Gastroesophageal sphincter (tissue), 4 donors: ENCODE measurements around the gene SLC25A33. TPM values are rescaled to one million over a fixed set of nuclear protein-coding genes. Genes with fewer than 3 reads are reported as not detected.

Source experiments
- ATAC-seq: fragments of 150-250 bp; one replicate; pipeline ENCODE4 v1.9.1; 2016; ENCODE audit warnings: mild to moderate bottlenecking, moderate library complexity
- H3K27ac ChIP-seq, 4 donors: fragments of 200-600 bp; sonication (generic) in 3 of 4; 1 replicate in 3 of 4; 2 replicates in 1 of 4; pipeline ENCODE4 v1.5.1; 2016 to 2019
- H3K27me3 ChIP-seq: fragments of 200-600 bp; sonication (generic); one replicate; pipeline ENCODE4 v1.5.1; 2019
- H3K36me3 ChIP-seq, 2 donors: fragments of 200-600 bp; sonication (generic); one replicate each; pipeline ENCODE4 v1.5.1; 2019; ENCODE audit warnings: control low read depth in 1 of 2
- H3K4me1 ChIP-seq, 3 donors: fragments of 200-600 bp; sonication (generic); 1 replicate in 2 of 3; 2 replicates in 1 of 3; pipeline ENCODE4 v1.5.1; 2016 to 2019; ENCODE audit warnings: control low read depth in 2 of 3
- H3K4me3 ChIP-seq, 2 donors: fragments of 200-600 bp; sonication (generic); one replicate each; pipeline ENCODE4 v1.5.1; 2019; ENCODE audit warnings: mild to moderate bottlenecking in 1 of 2, moderate library complexity in 1 of 2
- H3K9me3 ChIP-seq, 3 donors: fragments of 200-600 bp; sonication (generic); one replicate each; pipeline ENCODE4 v1.5.1; 2017 to 2019; ENCODE audit warnings: control low read depth in 2 of 3
- EP300 ChIP-seq: sonication (generic); formaldehyde crosslinking; IDR thresholded peaks from one replicate; pipeline ENCODE4 v1.6.1; 2017; ENCODE audit warnings: antibody characterized with exemption, mild to moderate bottlenecking
- POLR2A ChIP-seq, 2 donors: fragments of 450-650 bp; IDR thresholded peaks; one replicate each; pipeline ENCODE4 v1.6.1; 2017; ENCODE audit warnings: antibody characterized with exemption in 2 of 2, mild to moderate bottlenecking in 2 of 2, moderate library complexity in 1 of 2
- POLR2AphosphoS5 ChIP-seq: sonication (generic); formaldehyde crosslinking; IDR thresholded peaks from one replicate; pipeline ENCODE4 v1.6.1; 2017; ENCODE audit warnings: antibody characterized with exemption
- WGBS, 2 donors: methylation state at CpG; one replicate each; pipeline ENCODE4 v1.1.5; 2018; ENCODE audit warnings: low coverage in 1 of 2; 5-methylcytosine and 5-hydroxymethylcytosine counted together
- total RNA-seq, 4 donors: library from RNA; depleted of rRNA; stranded (reverse); fragments of >200 nt; gene quantifications; one replicate each; pipeline ENCODE4 v1.1.0, GENCODE V29; 2016
- TF ChIP-seq, protein P1 (sequence below), 4 experiments: fragments of 200-600 bp in 2 of 4; fragments of 450-650 bp in 2 of 4; sonication (generic) in 1 of 4; IDR thresholded peaks; one replicate each; pipeline ENCODE4 v1.5.1; 2017 to 2019; ENCODE audit warnings: antibody characterized with exemption in 4 of 4, mild to moderate bottlenecking in 2 of 4, moderate library complexity in 2 of 4

The SLC25A33 gene
- total RNA-seq, 4 donors from 2014 or later: 7.0 to 11.5 (median 10.5) TPM

DNA sequence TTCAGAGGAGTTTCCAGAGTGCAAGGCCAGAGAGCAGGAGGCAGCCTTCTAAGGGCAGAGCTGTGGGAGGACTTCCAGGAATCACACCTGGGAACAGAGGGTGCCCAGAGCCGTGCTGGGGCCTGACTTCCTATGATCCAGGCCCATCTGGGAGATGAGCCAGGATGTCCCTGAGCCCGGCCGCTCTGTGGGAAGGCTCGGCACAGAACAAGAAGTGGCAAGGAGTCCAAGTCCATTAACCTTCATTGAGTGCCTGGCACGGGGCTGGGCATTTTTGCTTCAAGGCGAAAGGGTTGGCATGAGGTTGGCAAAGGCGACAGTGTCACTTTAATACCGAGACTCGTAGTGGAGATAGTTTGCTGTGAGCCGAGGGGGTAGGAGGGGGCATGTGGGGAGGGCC, 67.7 kb downstream of the SLC25A33 start:
- H3K27ac ChIP-seq: no peak overlapping the region
- 83% methylated on average over 1 of the region's 10 CpGs; no CpG with 5 or more reads in 1 of the 2 donors for WGBS, 2 donors

DNA sequence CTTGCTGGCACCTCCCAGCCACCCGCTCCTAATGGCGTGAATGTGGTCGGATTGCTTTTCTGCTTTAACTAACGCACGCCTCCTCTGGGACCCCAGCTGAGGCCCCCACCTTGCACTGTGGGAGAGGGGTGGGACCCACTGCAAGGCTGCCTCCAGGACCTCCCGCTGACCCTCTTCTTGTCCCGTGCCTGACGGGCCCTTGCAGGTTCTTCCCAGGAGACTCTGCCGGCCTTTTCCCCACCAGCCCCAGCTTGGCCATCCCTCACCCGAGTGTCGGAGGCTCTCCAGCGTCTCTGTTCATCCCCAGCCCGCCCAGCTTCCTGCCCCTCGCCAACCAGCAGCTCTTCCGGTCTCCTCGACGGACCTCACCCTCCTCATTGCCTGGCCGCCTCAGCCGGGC, 68.1 kb downstream of the SLC25A33 start:
- no peaks in the 10 kb centered on the region for H3K4me1 ChIP-seq
- TF ChIP-seq, protein P1, sequence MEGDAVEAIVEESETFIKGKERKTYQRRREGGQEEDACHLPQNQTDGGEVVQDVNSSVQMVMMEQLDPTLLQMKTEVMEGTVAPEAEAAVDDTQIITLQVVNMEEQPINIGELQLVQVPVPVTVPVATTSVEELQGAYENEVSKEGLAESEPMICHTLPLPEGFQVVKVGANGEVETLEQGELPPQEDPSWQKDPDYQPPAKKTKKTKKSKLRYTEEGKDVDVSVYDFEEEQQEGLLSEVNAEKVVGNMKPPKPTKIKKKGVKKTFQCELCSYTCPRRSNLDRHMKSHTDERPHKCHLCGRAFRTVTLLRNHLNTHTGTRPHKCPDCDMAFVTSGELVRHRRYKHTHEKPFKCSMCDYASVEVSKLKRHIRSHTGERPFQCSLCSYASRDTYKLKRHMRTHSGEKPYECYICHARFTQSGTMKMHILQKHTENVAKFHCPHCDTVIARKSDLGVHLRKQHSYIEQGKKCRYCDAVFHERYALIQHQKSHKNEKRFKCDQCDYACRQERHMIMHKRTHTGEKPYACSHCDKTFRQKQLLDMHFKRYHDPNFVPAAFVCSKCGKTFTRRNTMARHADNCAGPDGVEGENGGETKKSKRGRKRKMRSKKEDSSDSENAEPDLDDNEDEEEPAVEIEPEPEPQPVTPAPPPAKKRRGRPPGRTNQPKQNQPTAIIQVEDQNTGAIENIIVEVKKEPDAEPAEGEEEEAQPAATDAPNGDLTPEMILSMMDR (IDR thresholded peaks at IDR 0.05): no peak
- TF ChIP-seq EP300 (no peak), POLR2A (IDR thresholded peaks at IDR 0.05) (no peak), POLR2AphosphoS5 (no peak)
- no peak overlapping the region for H3K27ac ChIP-seq
- no peak overlapping the region for H3K4me3 ChIP-seq
- H3K9me3 ChIP-seq: no peaks in the 10 kb centered on the region
- no peak for ATAC-seq
- WGBS, 2 donors: 82 to 85% methylated on average over 7 to 11 of the region's 19 CpGs
- H3K27me3 ChIP-seq: no peaks in the 10 kb centered on the region
- H3K36me3 ChIP-seq: peaks cover 0 to 95% of the 10 kb centered on the region in 2 donors

More for the DNA sequence above, 67.7 kb downstream of the SLC25A33 start:
- TF ChIP-seq, protein P1 (IDR thresholded peaks at IDR 0.05): no peak
- TF ChIP-seq POLR2AphosphoS5: no peak
- TF ChIP-seq POLR2A (IDR thresholded peaks at IDR 0.05): no peak
- no peak for TF ChIP-seq EP300
- Histone ChIP-seq H3K9me3 (no peaks in the 10 kb centered on the region), H3K27me3 (no peaks in the 10 kb centered on the region), H3K4me1 (no peaks in the 10 kb centered on the region), H3K36me3 (peaks cover 0 to 95% of the 10 kb centered on the region in 2 donors), H3K4me3 (no peak overlapping the region)
- no peak for ATAC-seq

DNA sequence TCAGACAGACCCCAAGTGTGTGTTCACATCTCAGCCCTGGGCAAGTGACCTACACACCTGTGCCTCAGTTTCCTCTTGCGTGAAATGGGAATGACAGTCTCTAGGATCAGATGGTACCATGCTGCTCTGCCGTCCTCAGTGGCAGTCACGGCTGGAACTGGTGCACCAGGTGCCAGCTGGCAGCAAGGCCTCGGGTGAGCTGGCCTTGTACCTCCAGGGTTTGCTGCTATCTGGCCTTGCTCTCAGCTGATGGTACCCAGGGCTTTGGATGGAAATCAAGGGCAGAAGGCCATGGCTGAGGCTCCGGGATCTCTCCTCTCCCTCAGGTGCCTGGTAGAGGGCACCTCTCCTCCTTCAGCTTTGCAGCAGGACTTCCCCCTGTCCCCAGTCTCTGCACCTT, 70.7 kb downstream of the SLC25A33 start:
- no peak for ATAC-seq
- H3K9me3 ChIP-seq: no peaks in the 10 kb centered on the region
- H3K27ac ChIP-seq: no peak overlapping the region
- no peaks in the 10 kb centered on the region for H3K4me1 ChIP-seq
- no peaks in the 10 kb centered on the region for H3K27me3 ChIP-seq
- H3K4me3 ChIP-seq: no peak overlapping the region
- TF ChIP-seq POLR2AphosphoS5 (no peak), POLR2A (IDR thresholded peaks at IDR 0.05) (no peak)
- TF ChIP-seq, protein P1 (IDR thresholded peaks at IDR 0.05): no peak
- 89 to 100% methylated on average over 1 to 3 of the region's 5 CpGs for WGBS, 2 donors
- H3K36me3 ChIP-seq: peaks cover 0 to 87% of the 10 kb centered on the region in 2 donors

DNA sequence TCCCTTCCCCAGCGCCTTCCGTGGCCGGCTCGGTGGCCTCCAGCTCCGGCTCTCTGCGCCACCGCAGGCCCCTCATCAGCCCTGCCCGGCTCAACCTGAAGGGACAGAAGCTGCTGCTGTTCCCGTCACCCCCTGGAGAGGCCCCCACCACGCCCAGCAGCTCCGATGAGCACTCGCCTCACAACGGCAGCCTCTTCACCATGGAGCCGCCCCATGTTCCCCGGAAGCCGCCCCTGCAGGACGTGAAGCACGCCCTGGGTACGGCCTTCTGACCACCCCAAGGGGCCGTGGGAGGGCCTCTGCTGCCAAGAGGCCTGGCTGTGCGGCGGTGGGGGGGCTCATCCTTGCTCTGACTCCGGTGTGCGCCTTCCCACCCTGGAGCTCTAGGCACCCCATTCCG, 71.3 kb downstream of the SLC25A33 start:
- no peaks in the 10 kb centered on the region for H3K9me3 ChIP-seq
- no peak overlapping the region for H3K27ac ChIP-seq
- H3K4me3 ChIP-seq: no peak overlapping the region
- ATAC-seq: no peak
- TF ChIP-seq, protein P1 (IDR thresholded peaks at IDR 0.05): no peak
- TF ChIP-seq EP300 (no peak), POLR2AphosphoS5 (no peak), POLR2A (IDR thresholded peaks at IDR 0.05) (no peak)
- H3K4me1 ChIP-seq: peaks cover 0 to 3% (median 0%) of the 10 kb centered on the region in 3 donors
- WGBS, 2 donors: 100% methylated on average over 2 of the region's 25 CpGs; no CpG with 5 or more reads in 1 of the 2 donors
- H3K27me3 ChIP-seq: no peaks in the 10 kb centered on the region
- peaks cover 0 to 81% of the 10 kb centered on the region in 2 donors for H3K36me3 ChIP-seq

DNA sequence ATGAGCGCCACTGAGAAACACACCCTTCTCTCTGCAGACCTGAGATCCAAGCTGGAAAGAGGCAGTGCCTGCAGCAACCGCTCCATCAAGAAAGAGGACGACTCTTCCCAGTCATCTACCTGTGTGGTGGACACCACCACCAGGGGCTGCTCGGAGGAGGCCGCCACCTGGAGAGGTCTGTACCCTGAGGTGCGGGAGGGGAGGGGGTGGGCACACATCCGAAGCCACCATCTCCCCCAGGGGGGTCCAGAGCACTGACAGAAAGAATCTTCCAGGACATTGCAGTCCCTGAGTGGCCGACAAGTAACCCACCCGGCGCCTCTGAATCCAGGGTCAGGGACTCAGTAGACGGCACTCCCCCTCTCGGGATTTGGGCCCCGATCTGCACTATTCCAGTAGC, 72.5 kb downstream of the SLC25A33 start:
- no peak for ATAC-seq

More for the DNA sequence above, 72.5 kb downstream of the SLC25A33 start:
- peaks cover 0 to 74% of the 10 kb centered on the region in 2 donors for H3K36me3 ChIP-seq
- peaks cover 0 to 5% (median 0%) of the 10 kb centered on the region in 3 donors for H3K4me1 ChIP-seq
- TF ChIP-seq POLR2AphosphoS5 (no peak), EP300 (no peak), POLR2A (IDR thresholded peaks at IDR 0.05) (no peak)
- TF ChIP-seq, protein P1 (IDR thresholded peaks at IDR 0.05): no peak
- H3K27ac ChIP-seq: no peak overlapping the region
- WGBS, 2 donors: 100% methylated on average over 1 of the region's 13 CpGs; no CpG with 5 or more reads in 1 of the 2 donors
- no peak overlapping the region for H3K4me3 ChIP-seq
- no peaks in the 10 kb centered on the region for H3K27me3 ChIP-seq
- no peaks in the 10 kb centered on the region for H3K9me3 ChIP-seq
